GM12891 (cell line): ENCODE results near the gene SLCO2A1. TPM values are rescaled to one million over a fixed set of nuclear protein-coding genes. Genes with fewer than 3 reads are reported as not detected.

Source experiments
- DNase-seq: peaks from one replicate; pipeline ENCODE4 v3.0.0; 2011; ENCODE audit warnings: low spot score; ENCODE audit not compliant: insufficient read length
- FAIRE-seq: peaks from 2 replicates; lab custom pipeline; 2011; peaks lifted over from hg19 to GRCh38; lab: Jason Lieb, UNC
- PAX5 ChIP-seq: IDR thresholded peaks from 2 replicates; pipeline ENCODE4 v1.6.1; 2011; ENCODE audit warnings: low read length, moderate library complexity, mild to moderate bottlenecking; ENCODE audit not compliant: insufficient read depth, severe bottlenecking
- POLR2A ChIP-seq: IDR thresholded peaks from 2 replicates; pipeline ENCODE4 v1.6.1; 2011; ENCODE audit warnings: low read depth, low read length, control low read depth
- POLR2AphosphoS5 ChIP-seq: IDR thresholded peaks from 2 replicates; pipeline ENCODE4 v1.6.1; 2011; ENCODE audit warnings: low read depth, low read length, control low read depth
- POU2F2 ChIP-seq: IDR thresholded peaks from 2 replicates; pipeline ENCODE4 v1.6.1; 2011; ENCODE audit warnings: low read depth, mild to moderate bottlenecking, control low read depth, low read length, moderate library complexity
- SPI1 ChIP-seq: IDR thresholded peaks from 2 replicates; pipeline ENCODE4 v1.6.1; 2011; ENCODE audit warnings: low read depth, low read length, control low read depth
- TAF1 ChIP-seq: IDR thresholded peaks from 2 replicates; pipeline ENCODE4 v1.6.1; 2011; ENCODE audit warnings: low read depth, low read length, control low read depth
- polyA plus RNA-seq: library from polyadenylated mRNA; unstranded; fragments of >200 nt; gene quantifications from one replicate; pipeline ENCODE4 v1.2.1, GENCODE V29; 2012; ENCODE audit warnings: low read depth, missing spikeins, inconsistent platforms; ENCODE audit not compliant: missing spikeins

SLCO2A1 gene
- not detected for polyA plus RNA-seq

DNA sequence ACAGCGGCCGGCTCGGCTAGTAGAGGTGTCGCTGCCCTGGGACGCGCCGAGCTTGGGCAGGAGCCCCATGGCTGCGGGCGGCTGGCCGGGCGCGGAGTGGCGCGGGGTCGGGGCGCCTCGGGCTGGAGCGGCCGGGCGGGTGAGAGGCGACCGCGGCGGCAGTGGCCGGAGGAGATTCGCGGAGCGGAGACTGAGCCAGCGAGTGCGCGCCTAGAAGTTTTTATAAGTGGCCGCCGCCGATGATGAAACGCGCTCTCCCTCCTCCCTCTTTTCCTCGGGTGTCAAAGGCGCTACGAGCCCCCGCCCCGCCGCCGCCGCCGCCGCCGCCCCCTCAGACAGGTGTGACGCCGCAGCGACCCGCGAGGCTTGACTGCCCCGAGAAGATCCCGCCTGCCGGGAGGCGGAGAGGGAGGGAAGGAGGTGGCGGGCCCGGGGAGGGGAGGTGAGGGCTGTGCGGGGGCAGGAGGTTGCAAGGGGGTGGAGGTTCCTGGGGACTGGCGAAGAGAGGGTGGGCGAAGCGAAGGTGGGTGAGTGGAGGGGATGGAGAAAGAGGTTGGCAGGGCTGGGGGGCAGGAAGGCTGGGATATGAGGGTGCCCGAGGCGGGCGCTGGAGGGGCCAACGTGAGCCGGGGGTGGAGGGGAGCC, at the start of gene SLCO2A1:
Gene SLCO2A1 (minus strand): TSS at position 192 of the 645 bp plus-strand sequence. CDS start 123 bp downstream, at position 69.
- no peak for FAIRE-seq
- DNase-seq: peak; percentile 32
- TF ChIP-seq SPI1 (no peak), POLR2A (no peak), TAF1 (no peak), POU2F2 (no peak), POLR2AphosphoS5 (no peak)

DNA sequence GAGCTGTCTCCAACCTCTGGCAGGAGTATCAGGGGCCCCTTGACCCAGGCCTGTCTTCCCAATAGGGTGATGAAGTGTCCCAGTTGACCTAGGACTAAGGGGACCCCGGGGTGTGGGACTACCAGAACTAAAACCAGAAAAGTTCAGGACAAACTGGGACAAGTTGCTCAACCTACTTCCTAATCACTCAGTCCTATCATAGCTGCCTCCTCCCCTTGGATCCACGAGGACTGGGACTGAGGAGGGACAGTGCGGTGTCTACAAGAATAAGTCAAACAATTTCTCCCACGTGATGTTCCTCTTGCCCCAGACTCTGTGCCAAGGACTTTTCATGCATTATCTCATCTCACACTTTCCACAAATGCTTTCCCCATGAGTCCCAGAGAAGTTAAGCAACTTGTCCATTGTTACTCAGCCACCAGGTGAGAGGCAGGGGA, 49.4 kb upstream of the SLCO2A1 start:
- FAIRE-seq (no peak), DNase-seq (no peak)
- TF ChIP-seq POLR2A (no peak), TAF1 (no peak), POLR2AphosphoS5 (no peak), SPI1 (no peak), POU2F2 (no peak), PAX5 (no peak)

DNA sequence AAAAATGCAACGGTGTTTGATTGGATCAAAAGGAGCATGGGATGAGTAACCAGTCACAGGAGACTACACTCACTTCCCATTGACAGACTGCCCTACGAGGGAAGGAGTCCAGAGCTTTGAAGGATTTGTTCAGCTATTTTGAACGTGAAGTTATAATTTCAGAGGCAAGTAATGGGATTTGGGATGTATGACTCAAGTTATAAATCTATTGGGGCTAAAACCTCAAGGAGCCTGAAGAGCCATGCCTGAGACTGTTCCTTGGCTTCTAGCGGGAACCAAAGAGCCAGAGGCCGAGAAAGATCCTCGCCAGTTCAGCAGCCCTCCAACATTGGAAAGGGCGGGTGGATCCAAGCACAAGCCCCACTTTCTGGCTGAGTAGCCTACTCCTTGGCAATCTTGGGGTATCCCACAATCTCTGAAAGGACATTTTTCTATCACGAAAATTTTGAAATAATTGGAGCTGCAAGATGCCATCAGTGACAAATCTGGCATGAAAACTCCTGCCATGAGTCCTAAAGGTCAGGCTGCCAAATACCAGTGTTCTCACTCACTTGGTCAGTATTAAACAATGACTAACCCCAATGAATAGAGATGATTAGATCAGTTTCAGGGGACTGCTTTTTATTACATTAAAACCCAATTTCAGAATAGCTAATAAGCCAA, 48.6 kb upstream of the SLCO2A1 start:
- DNase-seq: no peak
- TF ChIP-seq PAX5: no peak
- no peak for TF ChIP-seq POU2F2
- no peak for TF ChIP-seq SPI1
- no peak for TF ChIP-seq TAF1
- no peak for TF ChIP-seq POLR2A
- no peak for TF ChIP-seq POLR2AphosphoS5
- FAIRE-seq: no peak

DNA sequence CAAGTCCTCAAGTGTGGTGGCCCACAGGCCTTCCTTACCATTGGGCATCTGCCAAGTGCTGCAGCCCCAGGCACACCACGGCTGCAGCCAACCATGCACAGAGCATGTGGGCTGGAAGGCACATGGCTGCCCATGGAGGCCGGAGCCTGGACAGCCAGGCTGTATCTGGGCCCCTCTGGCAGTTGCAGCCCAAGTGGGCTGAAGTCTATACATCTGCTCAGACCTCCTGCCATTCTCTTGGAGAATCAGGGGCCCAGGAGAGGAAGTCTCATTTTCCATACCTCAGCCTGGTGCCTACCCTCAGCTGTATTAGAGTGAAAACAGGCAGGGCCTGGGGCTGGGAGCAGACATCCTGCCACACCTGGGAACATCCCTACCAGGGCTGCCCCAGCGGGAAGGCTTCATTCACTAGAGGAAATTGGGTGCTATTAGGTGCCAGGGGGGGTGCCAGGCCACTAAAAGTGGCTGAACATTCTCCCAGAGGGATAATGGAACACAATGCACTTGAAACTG, 48.0 kb upstream of the SLCO2A1 start:
- no peak for FAIRE-seq
- no peak for TF ChIP-seq SPI1
- TF ChIP-seq POU2F2: no peak
- no peak for TF ChIP-seq TAF1
- no peak for TF ChIP-seq POLR2A
- no peak for TF ChIP-seq PAX5
- no peak for TF ChIP-seq POLR2AphosphoS5
- DNase-seq: no peak

DNA sequence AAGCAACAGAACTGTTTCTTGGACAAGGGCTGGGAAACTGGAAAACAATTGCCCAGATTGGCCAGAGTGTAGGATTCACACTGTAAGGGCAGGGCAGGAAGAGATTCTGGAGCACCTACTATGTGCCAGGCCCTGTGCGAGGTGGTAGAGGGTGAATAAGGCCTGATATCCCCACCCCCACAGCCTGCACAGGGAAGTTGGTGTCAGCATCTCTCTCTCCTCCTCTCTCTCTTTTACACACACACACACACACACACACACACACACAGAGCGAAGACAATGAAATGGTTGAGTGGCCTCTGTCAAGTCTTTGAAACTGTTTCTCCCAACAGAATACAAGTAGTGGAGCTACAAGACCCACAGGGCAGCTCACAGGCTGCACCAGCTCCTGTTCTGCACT, 47.1 kb upstream of the SLCO2A1 start:
- DNase-seq (no peak), FAIRE-seq (no peak)
- TF ChIP-seq POU2F2 (no peak), POLR2AphosphoS5 (no peak), POLR2A (no peak), SPI1 (no peak), TAF1 (no peak), PAX5 (no peak)

DNA sequence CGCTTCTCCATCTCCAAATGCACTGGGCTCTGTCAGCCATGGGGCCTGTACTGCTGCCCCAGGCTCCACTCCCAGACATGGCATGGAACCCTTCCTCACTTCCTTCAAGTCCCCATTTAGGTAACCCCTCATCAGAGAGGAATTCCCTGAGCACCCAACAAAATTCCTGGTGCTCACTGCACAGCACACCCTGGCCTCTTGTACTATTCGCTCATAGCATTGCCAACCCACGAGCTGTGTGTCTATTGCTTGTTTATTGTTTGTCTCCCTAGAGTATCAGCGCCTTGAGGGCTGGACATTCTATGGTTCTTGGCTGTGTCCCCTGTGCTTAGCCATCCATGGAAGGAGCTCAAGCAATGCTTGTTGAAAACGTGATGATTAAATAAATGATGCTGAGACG, 46.1 kb upstream of the SLCO2A1 start:
- DNase-seq (no peak), FAIRE-seq (no peak)
- TF ChIP-seq SPI1: no peak
- TF ChIP-seq POU2F2: no peak
- no peak for TF ChIP-seq TAF1
- no peak for TF ChIP-seq POLR2A
- no peak for TF ChIP-seq POLR2AphosphoS5
- no peak for TF ChIP-seq PAX5

DNA sequence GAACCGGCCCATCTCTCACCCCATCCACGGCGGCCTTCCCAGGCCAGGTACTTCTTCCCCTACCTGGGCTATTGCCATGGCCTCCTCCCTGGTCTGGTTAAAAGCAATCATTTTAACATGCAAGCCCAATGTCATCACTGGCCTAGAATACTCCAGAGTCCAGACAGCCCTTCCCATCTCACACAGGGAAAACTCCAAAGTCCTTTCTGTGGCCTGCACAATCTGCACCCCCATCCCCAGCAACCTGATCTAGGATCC, 45.8 kb upstream of the SLCO2A1 start:
- no peak for DNase-seq
- TF ChIP-seq TAF1 (no peak), PAX5 (no peak), SPI1 (no peak), POLR2A (no peak), POLR2AphosphoS5 (no peak), POU2F2 (no peak)
- no peak for FAIRE-seq

DNA sequence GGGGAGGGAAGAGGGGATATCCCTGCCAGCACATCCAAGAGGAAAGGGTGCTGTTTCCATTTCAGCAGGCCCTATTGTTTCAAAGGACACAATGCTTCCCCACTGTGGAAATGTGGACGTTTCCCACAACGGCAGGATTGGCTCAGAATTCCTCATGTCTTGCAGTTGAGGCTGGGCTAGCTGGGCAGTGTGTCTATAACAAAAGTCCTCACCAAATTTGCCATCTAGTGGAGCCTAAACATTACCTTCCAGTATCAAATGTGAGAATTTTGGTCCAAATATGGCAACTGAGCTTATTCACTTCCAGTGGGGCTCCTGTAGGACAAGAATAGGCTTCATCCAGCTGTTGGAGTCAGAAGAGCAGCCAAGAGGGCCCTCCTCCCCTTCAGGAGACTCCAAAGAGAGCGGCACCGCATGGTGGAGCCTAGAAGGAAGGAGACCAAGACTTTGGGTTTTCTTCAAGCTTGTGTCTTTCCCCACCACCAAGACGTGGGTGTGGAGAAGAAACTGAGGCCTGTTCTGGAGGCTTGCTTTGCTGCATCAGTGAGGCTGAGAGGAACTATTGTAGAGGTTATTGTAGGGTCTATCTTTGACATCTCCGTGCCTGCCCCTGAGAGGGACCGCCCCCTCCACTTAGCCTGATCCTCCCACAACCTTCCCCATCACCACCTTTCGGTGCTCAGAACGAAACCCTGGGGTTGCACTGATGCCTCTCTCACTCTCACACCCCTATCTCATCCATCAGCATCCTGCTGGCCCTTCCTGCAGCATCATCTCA, 45.3 kb upstream of the SLCO2A1 start:
- TF ChIP-seq POLR2AphosphoS5 (no peak), POLR2A (no peak), PAX5 (no peak), POU2F2 (no peak), TAF1 (no peak), SPI1 (no peak)
- no peak for FAIRE-seq

DNA sequence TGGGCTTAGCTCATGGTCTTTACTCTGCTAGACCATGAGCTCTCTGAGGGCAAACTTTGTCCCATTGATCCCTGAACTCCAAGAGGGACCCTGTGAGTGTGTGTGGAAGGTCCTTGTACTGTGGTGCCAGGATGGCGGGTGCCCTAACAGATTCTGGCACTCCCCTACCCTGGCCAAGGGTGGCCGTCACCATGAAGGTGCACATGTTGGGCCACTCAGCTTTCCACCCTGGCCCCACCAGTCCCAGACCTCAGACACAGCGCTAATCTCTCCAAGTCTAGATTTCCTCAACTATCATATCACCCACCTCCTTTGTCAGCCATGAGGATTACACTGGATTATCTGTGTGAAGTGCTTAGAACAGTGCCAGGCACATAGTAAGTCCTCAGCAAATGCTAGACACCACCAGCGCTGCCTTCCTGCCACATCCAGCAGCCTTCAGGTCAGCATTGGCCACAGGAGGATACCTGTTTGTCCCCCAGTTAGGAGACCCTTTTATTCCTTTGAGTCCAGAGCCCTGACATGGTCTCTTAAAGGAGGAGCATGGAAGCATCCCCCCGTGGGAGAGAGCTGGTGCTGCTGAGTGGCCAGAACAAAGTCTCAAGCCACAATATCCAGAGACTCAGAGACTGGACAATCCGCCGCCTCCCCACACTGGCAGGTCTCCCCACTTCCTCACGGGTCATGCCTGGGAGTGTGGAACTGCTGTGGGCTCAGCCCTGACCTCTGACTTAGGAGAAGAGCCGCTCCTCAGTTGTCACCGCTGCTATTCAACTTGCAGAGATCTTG, 44.5 kb upstream of the SLCO2A1 start:
- TF ChIP-seq PAX5: no peak
- no peak for TF ChIP-seq SPI1
- TF ChIP-seq POLR2AphosphoS5: no peak
- TF ChIP-seq TAF1: no peak
- no peak for TF ChIP-seq POU2F2
- no peak for TF ChIP-seq POLR2A
- DNase-seq (no peak), FAIRE-seq (no peak)

More for the DNA sequence above, 45.3 kb upstream of the SLCO2A1 start:
- no peak for DNase-seq
